ENCODE results near the gene ZEB1. TPM values are rescaled to one million over a fixed set of nuclear protein-coding genes. Genes with fewer than 3 reads are reported as not detected.

ZEB1 gene
- total and polyA plus RNA-seq, 9 of the 15 experiments (the other 6 are each of a cell fraction or from before 2014, with no cell fraction given), result 2.1 to 8.4 (median 4.9) TPM

GRCh38 chr10:31526681-31527080 lies 207.7 kb downstream of the ZEB1 start (continued):
- TF ChIP-seq ZNF318 (IDR thresholded peaks at IDR 0.05; ENCODE audit: borderline replicate concordance in 1 of 2, low read depth in 1 of 2) (no peak), HLTF (IDR thresholded peaks at IDR 0.05) (no peak), C11orf30 (IDR thresholded peaks at IDR 0.05; ENCODE audit: low read depth) (no peak), PRMT5 (CRISPR knock-in tag; IDR thresholded peaks at IDR 0.05) (no peak), TAF1 (IDR thresholded peaks at IDR 0.05; ENCODE audit: control insufficient read depth, extremely low read depth, insufficient read depth, low read length, severe bottlenecking) (no peak)
